Hepatocyte (in vitro differentiated cells): ENCODE results near the gene NELFCD. TPM values are rescaled to one million over a fixed set of nuclear protein-coding genes. Genes with fewer than 3 reads are reported as not detected.

Source experiments
- DNase-seq: peaks from one replicate; pipeline ENCODE4 v3.0.0-alpha.2; 2016; ENCODE audit warnings: low spot score
- H2AFZ ChIP-seq: fragments of 200-600 bp; sonication (generic); 2 replicates; pipeline ENCODE4 v1.6.0; 2016; ENCODE audit warnings: antibody characterized with exemption, mild to moderate bottlenecking
- H3K27ac ChIP-seq: fragments of 200-600 bp; sonication (generic); 2 replicates; pipeline ENCODE4 v1.5.1; 2016; ENCODE audit warnings: mild to moderate bottlenecking
- H3K27me3 ChIP-seq: fragments of 200-600 bp; sonication (generic); 2 replicates; pipeline ENCODE4 v1.6.1; 2016
- H3K36me3 ChIP-seq: fragments of 200-600 bp; sonication (generic); replicated peaks from 2 replicates; pipeline ENCODE4 v1.5.1; 2016; ENCODE audit warnings: low read depth; ENCODE audit not compliant: insufficient read depth
- H3K4me1 ChIP-seq: fragments of 200-600 bp; sonication (generic); 2 replicates; pipeline ENCODE4 v1.5.1; 2016; ENCODE audit warnings: mild to moderate bottlenecking, moderate library complexity; ENCODE audit not compliant: insufficient read depth
- H3K4me2 ChIP-seq: fragments of 200-600 bp; sonication (generic); 2 replicates; pipeline ENCODE4 v1.6.0; 2016
- H3K4me3 ChIP-seq: fragments of 200-600 bp; sonication (generic); 2 replicates; pipeline ENCODE4 v1.5.1; 2016; ENCODE audit warnings: mild to moderate bottlenecking
- H3K79me2 ChIP-seq: fragments of 200-600 bp; sonication (generic); 2 replicates; pipeline ENCODE4 v1.6.0; 2017; ENCODE audit warnings: mild to moderate bottlenecking
- H3K9me2 ChIP-seq: fragments of 200-600 bp; sonication (generic); replicated peaks from 2 replicates; pipeline ENCODE4 v1.6.0; 2017; ENCODE audit warnings: mild to moderate bottlenecking; ENCODE audit not compliant: insufficient read depth
- H3K9me3 ChIP-seq: fragments of 200-600 bp; sonication (generic); 2 replicates; pipeline ENCODE4 v1.5.1; 2016; ENCODE audit warnings: low read depth, mild to moderate bottlenecking
- H4K20me1 ChIP-seq: fragments of 200-600 bp; sonication (generic); 2 replicates; pipeline ENCODE4 v1.6.0; 2016; ENCODE audit warnings: mild to moderate bottlenecking; ENCODE audit not compliant: insufficient read depth, poor library complexity, severe bottlenecking
- CTCF ChIP-seq: fragments of 200-600 bp; sonication (generic); IDR thresholded peaks from 2 replicates; pipeline ENCODE4 v1.5.1; 2016; ENCODE audit warnings: antibody characterized with exemption, mild to moderate bottlenecking; ENCODE audit not compliant: poor library complexity
- EZH2 ChIP-seq: fragments of 200-600 bp; sonication (generic); IDR thresholded peaks from 2 replicates; pipeline ENCODE4 v1.6.1; 2016; ENCODE audit warnings: antibody characterized with exemption, mild to moderate bottlenecking, borderline replicate concordance
- EZH2phosphoT487 ChIP-seq: fragments of 200-600 bp; sonication (generic); IDR thresholded peaks from one replicate; pipeline ENCODE4 v1.6.1; 2018; ENCODE audit warnings: antibody characterized with exemption, mild to moderate bottlenecking, low read depth, moderate library complexity; ENCODE audit not compliant: unreplicated experiment, severe bottlenecking
- WGBS: methylation state at CpG from one replicate; pipeline ENCODE4 v1.1.6; 2016; ENCODE audit warnings: low lambda C conversion rate; ENCODE audit errors: missing lambda C conversion rate; 5-methylcytosine and 5-hydroxymethylcytosine counted together
- polyA plus RNA-seq: library from polyadenylated mRNA; unstranded; fragments of >200 nt; fragmentation: Nextera tagmentation; extraction: Ambion mirVana; gene quantifications from 2 replicates; pipeline ENCODE4 v1.2.1, GENCODE V29; 2016
- total RNA-seq: library from RNA; depleted of rRNA; stranded (reverse); fragments of >200 nt; gene quantifications from 2 replicates; pipeline ENCODE4 v1.2.3, GENCODE V29; 2014

NELFCD gene
- total and polyA plus RNA-seq, 2 experiments from 2014 or later = 48.3 to 64.0 TPM

GRCh38 chr20:59042151-59042795, 61.2 kb downstream of the NELFCD start, which contains the start of gene PRELID3B:
PRELID3B (minus strand) TSS chr20:59042786; CDS start chr20:59042730, 56 bp downstream.
- DNase-seq = peak; percentile 34
- TF ChIP-seq CTCF (no peak), EZH2phosphoT487 (no peak), EZH2 (no peak)
- 13% methylated on average over 42 of the region's 50 CpGs for WGBS

GRCh38 chr20:59042796-59043631, 62.0 kb downstream of the NELFCD start:
- Histone ChIP-seq H3K27me3 (no peaks in the 10 kb centered on the region), H2AFZ (peak overlapping the region; percentile 93), H3K9me2 (no peaks in the 10 kb centered on the region), H3K27ac (peak overlapping the region; percentile 92), H3K79me2 (peaks cover 43% of the 10 kb centered on the region), H3K4me2 (peak overlapping the region; percentile 95), H3K4me3 (peak overlapping the region; percentile 93), H4K20me1 (no peaks in the 10 kb centered on the region), H3K36me3 (no peaks in the 10 kb centered on the region), H3K9me3 (no peaks in the 10 kb centered on the region), H3K4me1 (peaks cover 17% of the 10 kb centered on the region)
- WGBS = 28% methylated on average over 65 of the region's 66 CpGs
- TF ChIP-seq EZH2 = no peak
- no peak for TF ChIP-seq CTCF
- TF ChIP-seq EZH2phosphoT487 = no peak
- DNase-seq = peak; percentile 97

More at GRCh38 chr20:59042151-59042795, 61.2 kb downstream of the NELFCD start, which contains the start of gene PRELID3B:
- H2AFZ ChIP-seq = peak within 1 kb of the TSS; percentile 93
- H3K27me3 ChIP-seq = no peaks in the 10 kb centered on the region
- no peaks in the 10 kb centered on the region for H3K36me3 ChIP-seq
- no peaks in the 10 kb centered on the region for H3K9me3 ChIP-seq
- H4K20me1 ChIP-seq = no peaks in the 10 kb centered on the region
- peaks cover 13% of the 10 kb centered on the region for H3K4me1 ChIP-seq
- peaks cover 51% of the 10 kb centered on the region for H3K79me2 ChIP-seq
- H3K4me2 ChIP-seq = peak within 1 kb of the TSS; percentile 95
- peak within 1 kb of the TSS; percentile 92 for H3K27ac ChIP-seq
- H3K9me2 ChIP-seq = no peaks in the 10 kb centered on the region
- peak within 1 kb of the TSS; percentile 93 for H3K4me3 ChIP-seq

- peaks cover 20% of the 10 kb centered on the region for H3K4me1 ChIP-seq
- H3K27me3 ChIP-seq = no peaks in the 10 kb centered on the region
- no peak for DNase-seq
- no peak overlapping the region for H3K4me3 ChIP-seq
- TF ChIP-seq EZH2 (no peak), EZH2phosphoT487 (no peak), CTCF (no peak)
- 76% methylated on average over 3 of the region's 3 CpGs for WGBS
- H3K27ac ChIP-seq = no peak overlapping the region
- no peaks in the 10 kb centered on the region for H3K9me2 ChIP-seq
- H3K9me3 ChIP-seq = no peaks in the 10 kb centered on the region
- no peaks in the 10 kb centered on the region for H4K20me1 ChIP-seq
- no peak overlapping the region for H3K4me2 ChIP-seq
- peaks cover 36% of the 10 kb centered on the region for H3K79me2 ChIP-seq
- no peak overlapping the region for H2AFZ ChIP-seq
- no peaks in the 10 kb centered on the region for H3K36me3 ChIP-seq
Observed at GRCh38 chr20:59043698-59044097, 62.6 kb downstream of the NELFCD start.
